HG03354 (cell line): ENCODE measurements around the gene DUSP21.
"Not testable (repeated sequence)": the region's sequence is repeated elsewhere in the genome, so short reads cannot be mapped to it uniquely, and the experiment has no call there.

Experiments used
- ATAC-seq: cut with Tn5 transposase; IDR thresholded peaks from one replicate; pipeline ENCODE4 v1.9.1; 2021; ENCODE audit warnings: mild to moderate bottlenecking; ENCODE audit not compliant: unreplicated experiment, poor library complexity, severe bottlenecking

The DUSP21 gene

GRCh38 chrX:44874420-44875184, 30.8 kb downstream of the DUSP21 start:
- no peak for ATAC-seq

DNA sequence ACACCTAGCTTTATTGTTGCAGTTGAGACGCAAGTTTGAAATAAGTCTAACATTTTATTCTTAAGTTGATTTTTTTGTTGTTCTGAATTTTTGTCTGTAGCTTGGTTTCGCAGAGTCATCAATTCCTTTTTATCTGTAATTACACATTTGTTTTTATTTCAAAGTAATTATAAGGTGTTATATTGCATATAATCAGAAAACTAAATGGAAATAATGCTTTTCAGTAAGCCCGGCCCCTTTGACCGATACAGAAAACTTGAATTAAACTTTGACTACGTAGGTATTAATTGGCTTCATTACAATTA, 31.3 kb downstream of the DUSP21 start:
- ATAC-seq = no peak

DNA sequence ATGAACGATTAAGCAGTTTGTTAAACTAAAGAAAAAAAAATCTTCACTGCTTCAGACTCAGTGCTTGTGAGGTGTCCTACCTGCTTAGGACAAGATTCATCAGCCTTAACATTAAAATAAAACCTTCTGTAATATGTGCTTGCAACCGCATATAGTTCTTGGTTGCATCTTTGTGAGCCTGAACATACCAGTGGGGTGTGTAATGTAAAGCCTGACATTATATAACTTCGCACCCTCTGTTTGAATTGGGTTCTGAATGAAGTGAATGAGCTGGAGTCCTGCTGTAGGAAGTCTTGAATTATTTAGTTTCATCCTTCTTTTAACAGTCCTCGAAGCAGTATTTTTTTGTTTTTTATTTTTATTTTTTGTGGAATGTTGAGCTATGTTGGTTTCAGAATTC, 32.3 kb downstream of the DUSP21 start:
- ATAC-seq = no peak

DNA sequence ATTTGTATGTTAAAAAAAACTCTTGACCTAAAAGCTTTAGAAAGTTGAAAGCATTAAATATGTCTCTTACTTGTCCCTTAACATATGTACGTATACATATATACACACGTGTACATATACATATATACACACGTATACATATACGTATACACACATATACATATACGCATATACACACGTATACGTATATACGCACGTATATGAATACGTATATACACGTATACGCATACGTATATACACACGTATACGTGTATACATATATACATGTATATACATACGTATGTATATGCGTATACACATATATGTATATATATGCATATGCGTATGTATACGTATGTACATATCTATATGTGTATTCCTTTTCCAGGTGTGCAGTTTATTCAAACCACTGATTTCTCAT, 32.9 kb downstream of the DUSP21 start:
- no peak for ATAC-seq

- ATAC-seq = no peak
Measured at GRCh38 chrX:44878780-44879179, 35.0 kb downstream of the DUSP21 start.

DNA sequence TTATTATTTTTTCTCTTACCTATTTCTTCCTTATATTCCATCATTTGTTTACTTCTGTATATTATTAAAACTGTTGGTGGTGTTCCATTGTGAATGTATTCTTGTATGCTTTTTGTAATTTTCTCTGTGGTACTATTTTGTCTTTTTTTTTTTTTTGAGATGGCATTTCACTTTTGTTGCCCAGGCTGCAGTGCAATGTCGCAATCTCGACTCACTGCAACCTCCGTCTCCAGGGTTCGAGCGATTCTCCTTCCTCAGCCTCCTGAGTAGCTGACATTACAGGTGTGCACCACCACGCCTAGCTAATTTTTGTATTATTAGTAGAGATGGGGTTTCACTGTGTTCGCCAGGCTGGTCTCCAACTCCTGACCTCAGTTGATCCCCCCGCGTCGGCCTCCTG, 37.7 kb downstream of the DUSP21 start:
- ATAC-seq = no peak

DNA sequence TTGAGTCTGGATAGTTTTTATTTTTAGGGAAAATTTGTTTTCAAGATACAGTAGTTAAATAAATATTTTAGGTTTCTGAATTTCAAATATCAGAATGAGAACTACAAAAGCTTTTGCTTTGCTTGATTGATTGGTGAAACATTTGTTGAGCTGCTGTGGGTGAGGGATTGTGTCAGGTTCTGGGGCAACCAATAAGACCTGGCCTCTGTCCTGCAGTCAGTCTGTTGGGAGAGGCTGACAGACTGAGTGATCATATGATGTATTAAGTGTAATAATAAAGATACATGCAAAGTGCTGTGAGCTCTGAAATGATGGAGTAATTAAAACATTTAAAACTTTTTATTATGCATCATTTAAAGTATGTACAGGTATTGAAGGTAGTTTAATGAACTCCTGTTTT, 38.8 kb downstream of the DUSP21 start:
- no peak for ATAC-seq

GRCh38 chrX:44884944-44885343, 41.1 kb downstream of the DUSP21 start:
- no peak for ATAC-seq

GRCh38 chrX:44889824-44890223, 46.0 kb downstream of the DUSP21 start:
- ATAC-seq = no peak

GRCh38 chrX:44890247-44890646, 46.4 kb downstream of the DUSP21 start:
- no peak for ATAC-seq

GRCh38 chrX:44890687-44891086, 46.9 kb downstream of the DUSP21 start:
- not testable (repeated sequence) for ATAC-seq

GRCh38 chrX:44891642-44892041, 47.8 kb downstream of the DUSP21 start:
- ATAC-seq = no peak
